NT2/D1 (cell line): ENCODE measurements around the gene CEP104.

ENCODE experiments used
- DNase-seq: peaks from one replicate; pipeline ENCODE4 v3.0.0-alpha.2; 2011; ENCODE audit warnings: low read depth, low spot score
- H3K27me3 ChIP-seq: 2 replicates; pipeline ENCODE4 v1.6.0; 2011; ENCODE audit warnings: mild to moderate bottlenecking; ENCODE audit not compliant: insufficient read length, insufficient read depth
- H3K36me3 ChIP-seq: 2 replicates; pipeline ENCODE4 v1.6.1; 2011; ENCODE audit warnings: mild to moderate bottlenecking, low read length, mixed read lengths; ENCODE audit not compliant: insufficient read depth, insufficient read length
- H3K4me1 ChIP-seq: 2 replicates; pipeline ENCODE4 v1.5.1; 2011; ENCODE audit not compliant: insufficient read depth, insufficient read length
- H3K4me3 ChIP-seq: 2 replicates; pipeline ENCODE4 v1.5.1; 2011; ENCODE audit warnings: low read depth; ENCODE audit not compliant: insufficient read length
- H3K9ac ChIP-seq: 2 replicates; pipeline ENCODE4 v1.6.0; 2011; ENCODE audit warnings: low read depth; ENCODE audit not compliant: insufficient read length
- H3K9me3 ChIP-seq: 2 replicates; pipeline ENCODE4 v1.5.1; 2011; ENCODE audit warnings: mild to moderate bottlenecking, low read length; ENCODE audit not compliant: insufficient read depth
- SUZ12 ChIP-seq: IDR thresholded peaks from 2 replicates; pipeline ENCODE4 v1.6.1; 2011; ENCODE audit not compliant: insufficient read length, insufficient read depth; ENCODE audit errors: extremely low read depth
- YY1 ChIP-seq: IDR thresholded peaks from 2 replicates; pipeline ENCODE4 v1.6.1; 2011; ENCODE audit not compliant: insufficient read length, insufficient read depth
- ZNF274 ChIP-seq: IDR thresholded peaks from 2 replicates; pipeline ENCODE4 v1.6.1; 2011; ENCODE audit warnings: mild to moderate bottlenecking, low read depth, low read length

CEP104 gene

GRCh38 chr1:3886106-3886670, 29.2 kb upstream of the CEP104 start:
- Histone ChIP-seq H3K9me3 (no peaks in the 10 kb centered on the region), H3K4me1 (no peaks in the 10 kb centered on the region), H3K9ac (no peak overlapping the region), H3K27me3 (no peaks in the 10 kb centered on the region), H3K36me3 (peaks cover 44% of the 10 kb centered on the region), H3K4me3 (no peak overlapping the region)
- no peak for DNase-seq
- TF ChIP-seq ZNF274 (no peak), YY1 (no peak), SUZ12 (no peak)

GRCh38 chr1:3885611-3886010, 28.6 kb upstream of the CEP104 start:
- H3K4me1 ChIP-seq, result no peaks in the 10 kb centered on the region
- no peak for TF ChIP-seq YY1
- TF ChIP-seq SUZ12, result no peak
- TF ChIP-seq ZNF274, result no peak
- DNase-seq, result no peak
- no peaks in the 10 kb centered on the region for H3K9me3 ChIP-seq
- H3K36me3 ChIP-seq, result peaks cover 39% of the 10 kb centered on the region
- no peak overlapping the region for H3K4me3 ChIP-seq
- no peak overlapping the region for H3K9ac ChIP-seq
- no peaks in the 10 kb centered on the region for H3K27me3 ChIP-seq

GRCh38 chr1:3884966-3885365, 28.0 kb upstream of the CEP104 start:
- Histone ChIP-seq H3K36me3 (peaks cover 32% of the 10 kb centered on the region), H3K4me3 (no peak overlapping the region), H3K4me1 (no peaks in the 10 kb centered on the region), H3K9ac (no peak overlapping the region), H3K9me3 (no peaks in the 10 kb centered on the region), H3K27me3 (no peaks in the 10 kb centered on the region)
- TF ChIP-seq ZNF274 (no peak), YY1 (no peak), SUZ12 (no peak)
- no peak for DNase-seq

- TF ChIP-seq ZNF274 (no peak), YY1 (no peak), SUZ12 (no peak)
- H3K36me3 ChIP-seq, result peaks cover 24% of the 10 kb centered on the region
- DNase-seq, result no peak
- H3K27me3 ChIP-seq, result no peaks in the 10 kb centered on the region
- H3K4me3 ChIP-seq, result no peak overlapping the region
- H3K9me3 ChIP-seq, result peaks cover 8% of the 10 kb centered on the region; the same call in 1 of the 2 replicates
- H3K4me1 ChIP-seq, result no peaks in the 10 kb centered on the region
- no peak overlapping the region for H3K9ac ChIP-seq
Observed at GRCh38 chr1:3883194-3883925, 26.3 kb upstream of the CEP104 start.

- Histone ChIP-seq H3K36me3 (peaks cover 11% of the 10 kb centered on the region), H3K27me3 (no peaks in the 10 kb centered on the region), H3K4me1 (no peaks in the 10 kb centered on the region), H3K9me3 (peaks cover 8% of the 10 kb centered on the region; the same call in 1 of the 2 replicates), H3K9ac (no peak overlapping the region), H3K4me3 (no peak overlapping the region)
- no peak for DNase-seq
- TF ChIP-seq SUZ12, result no peak
- no peak for TF ChIP-seq ZNF274
- no peak for TF ChIP-seq YY1
Observed at GRCh38 chr1:3881193-3881480, 24.1 kb upstream of the CEP104 start.

- no peaks in the 10 kb centered on the region for H3K4me1 ChIP-seq
- H3K27me3 ChIP-seq, result no peaks in the 10 kb centered on the region
- no peak overlapping the region for H3K9ac ChIP-seq
- TF ChIP-seq YY1 (no peak), ZNF274 (no peak)
- DNase-seq, result no peak
- H3K36me3 ChIP-seq, result peaks cover 5% of the 10 kb centered on the region
- H3K4me3 ChIP-seq, result no peak overlapping the region
- H3K9me3 ChIP-seq, result peaks cover 8% of the 10 kb centered on the region; the same call in 1 of the 2 replicates
Observed at GRCh38 chr1:3880429-3881192, 23.6 kb upstream of the CEP104 start.

- H3K9ac ChIP-seq, result no peak overlapping the region
- peaks cover 4% of the 10 kb centered on the region for H3K36me3 ChIP-seq
- peaks cover 8% of the 10 kb centered on the region; the same call in 1 of the 2 replicates for H3K9me3 ChIP-seq
- H3K4me3 ChIP-seq, result no peak overlapping the region
- TF ChIP-seq YY1 (no peak), SUZ12 (no peak), ZNF274 (no peak)
- no peak for DNase-seq
- H3K27me3 ChIP-seq, result no peaks in the 10 kb centered on the region
- H3K4me1 ChIP-seq, result no peaks in the 10 kb centered on the region
Observed at GRCh38 chr1:3879787-3880428, 22.9 kb upstream of the CEP104 start.
